HEK293 (cell line): Measurements from ENCODE around the gene FOXJ2.
"Not testable (repeated sequence)": the region's sequence is repeated elsewhere in the genome, so short reads cannot be mapped to it uniquely, and the experiment has no call there.

Experiments
- CTCF ChIA-PET: fragments of 350-600 bp; formaldehyde crosslinking; extraction: SDS; loops from one replicate; lab custom pipeline; 2021; ENCODE audit warnings: antibody characterized with exemption; lab: Yijun Ruan, JAX
- POLR2A ChIA-PET: fragments of 300-600 bp; formaldehyde crosslinking; extraction: SDS; loops from one replicate; lab custom pipeline; 2020; ENCODE audit warnings: antibody characterized with exemption, inconsistent platforms; lab: Yijun Ruan, JAX
- H3K27ac ChIP-seq: fragments of 200-500 bp; sonication (Bioruptor generic); 2 replicates; pipeline ENCODE4 v1.5.1; 2014; ENCODE audit warnings: low read depth, low read length, control low read depth, inconsistent platforms; ENCODE audit errors: extremely low read depth
- H3K36me3 ChIP-seq, 2 experiments: fragments of 200-500 bp in 1 of 2; sonication (Bioruptor generic) in 1 of 2; 1 replicate in 1 of 2; 2 replicates in 1 of 2; pipeline ENCODE4 v1.5.1; 2014 to 2017; ENCODE audit warnings: inconsistent platforms in 2 of 2, low read length in 2 of 2; ENCODE audit not compliant: control insufficient read depth in 2 of 2, insufficient read depth in 1 of 2
- H3K4me1 ChIP-seq: fragments of 200-500 bp; sonication (Bioruptor generic); 2 replicates; pipeline ENCODE4 v1.5.1; 2014; ENCODE audit warnings: mild to moderate bottlenecking, low read length, inconsistent platforms; ENCODE audit not compliant: control insufficient read depth, insufficient read depth
- H3K4me3 ChIP-seq: 2 replicates; pipeline ENCODE4 v1.5.1; 2011; ENCODE audit warnings: low read depth, mild to moderate bottlenecking, control low read depth, low read length, moderate library complexity
- H3K9me3 ChIP-seq: fragments of 200-500 bp; sonication (Bioruptor generic); 2 replicates; pipeline ENCODE4 v1.5.1; 2014; ENCODE audit warnings: low read depth, low read length, inconsistent platforms; ENCODE audit not compliant: control insufficient read depth, insufficient read depth
- FEZF1 ChIP-seq: fragments of 450-650 bp; formaldehyde crosslinking; IDR thresholded peaks from 2 replicates; pipeline ENCODE4 v1.5.1; 2016; ENCODE audit warnings: missing biosample characterization, missing genetic modification characterization
- REPIN1 ChIP-seq: fragments of 450-650 bp; formaldehyde crosslinking; IDR thresholded peaks from 2 replicates; pipeline ENCODE4 v1.5.1; 2017; ENCODE audit warnings: missing biosample characterization, missing genetic modification characterization, low read depth
- SP7 ChIP-seq: fragments of 450-650 bp; formaldehyde crosslinking; IDR thresholded peaks from 2 replicates; pipeline ENCODE4 v1.5.1; 2016; ENCODE audit warnings: missing biosample characterization, missing genetic modification characterization
- ZBTB1 ChIP-seq: fragments of 450-650 bp; formaldehyde crosslinking; IDR thresholded peaks from 2 replicates; pipeline ENCODE4 v1.5.1; 2016; ENCODE audit warnings: missing biosample characterization, missing genetic modification characterization
- ZNF155 ChIP-seq: fragments of 450-650 bp; formaldehyde crosslinking; IDR thresholded peaks from 2 replicates; pipeline ENCODE4 v1.5.1; 2016; ENCODE audit warnings: missing biosample characterization, missing genetic modification characterization
- ZNF223 ChIP-seq: fragments of 450-650 bp; formaldehyde crosslinking; IDR thresholded peaks from 2 replicates; pipeline ENCODE4 v1.5.1; 2016; ENCODE audit warnings: missing biosample characterization, missing genetic modification characterization
- ZNF274 ChIP-seq, 2 experiments: fragments of 200-500 bp in 1 of 2; fragments of 450-650 bp in 1 of 2; sonication (Bioruptor generic) in 1 of 2; formaldehyde crosslinking in 1 of 2; IDR thresholded peaks; 2 replicates each; pipeline versions ENCODE4 v1.5.1 to v1.6.1; 2014 to 2016; ENCODE audit warnings: borderline replicate concordance in 1 of 2, inconsistent platforms in 1 of 2, low read length in 1 of 2, missing biosample characterization in 1 of 2, missing genetic modification characterization in 1 of 2
- ZNF335 ChIP-seq: fragments of 450-650 bp; formaldehyde crosslinking; conservative IDR thresholded peaks from 2 replicates; pipeline ENCODE4 v1.5.1; 2016; ENCODE audit warnings: missing biosample characterization, missing genetic modification characterization
- ZNF555 ChIP-seq: fragments of 450-650 bp; formaldehyde crosslinking; conservative IDR thresholded peaks from 2 replicates; pipeline ENCODE4 v1.5.1; 2017; ENCODE audit warnings: missing biosample characterization, mild to moderate bottlenecking, missing genetic modification characterization, inconsistent platforms
- ZNF621 ChIP-seq: fragments of 450-650 bp; formaldehyde crosslinking; IDR thresholded peaks from 2 replicates; pipeline ENCODE4 v1.5.1; 2017; ENCODE audit warnings: missing biosample characterization, missing genetic modification characterization
- ZNF768 ChIP-seq: fragments of 450-650 bp; formaldehyde crosslinking; IDR thresholded peaks from 2 replicates; pipeline ENCODE4 v1.5.1; 2018; ENCODE audit warnings: missing biosample characterization, mild to moderate bottlenecking, missing genetic modification characterization
- ZNF776 ChIP-seq: fragments of 450-650 bp; formaldehyde crosslinking; IDR thresholded peaks from 2 replicates; pipeline ENCODE4 v1.5.0; 2017; ENCODE audit warnings: missing biosample characterization, missing genetic modification characterization, borderline replicate concordance
- ZNF777 ChIP-seq: fragments of 450-650 bp; formaldehyde crosslinking; IDR thresholded peaks from 2 replicates; pipeline ENCODE4 v1.5.1; 2017; ENCODE audit warnings: missing biosample characterization, missing genetic modification characterization, borderline replicate concordance
- ZNF792 ChIP-seq: fragments of 450-650 bp; formaldehyde crosslinking; IDR thresholded peaks from 2 replicates; pipeline ENCODE4 v1.5.1; 2016; ENCODE audit warnings: missing biosample characterization, missing genetic modification characterization
- ZNF837 ChIP-seq: fragments of 450-650 bp; formaldehyde crosslinking; IDR thresholded peaks from 2 replicates; pipeline ENCODE4 v1.5.1; 2016; ENCODE audit warnings: missing biosample characterization, missing genetic modification characterization
- TF ChIP-seq, protein P1 (sequence below): fragments of 450-650 bp; IDR thresholded peaks from 2 replicates; pipeline ENCODE4 v1.5.1; 2018; ENCODE audit warnings: missing biosample characterization, mild to moderate bottlenecking, missing genetic modification characterization
- TF ChIP-seq, protein P2 (sequence below): fragments of 450-650 bp; formaldehyde crosslinking; IDR thresholded peaks from 2 replicates; pipeline ENCODE4 v1.5.1; 2016; ENCODE audit warnings: missing biosample characterization, missing genetic modification characterization
- TF ChIP-seq, protein P3 (sequence below): fragments of 450-650 bp; formaldehyde crosslinking; IDR thresholded peaks from 2 replicates; pipeline ENCODE4 v1.5.1; 2016; ENCODE audit warnings: missing biosample characterization, missing genetic modification characterization
- TF ChIP-seq, protein P4 (sequence below): fragments of 450-650 bp; formaldehyde crosslinking; IDR thresholded peaks from 2 replicates; pipeline ENCODE4 v1.5.1; 2017; ENCODE audit warnings: missing biosample characterization, missing genetic modification characterization

The FOXJ2 gene

DNA sequence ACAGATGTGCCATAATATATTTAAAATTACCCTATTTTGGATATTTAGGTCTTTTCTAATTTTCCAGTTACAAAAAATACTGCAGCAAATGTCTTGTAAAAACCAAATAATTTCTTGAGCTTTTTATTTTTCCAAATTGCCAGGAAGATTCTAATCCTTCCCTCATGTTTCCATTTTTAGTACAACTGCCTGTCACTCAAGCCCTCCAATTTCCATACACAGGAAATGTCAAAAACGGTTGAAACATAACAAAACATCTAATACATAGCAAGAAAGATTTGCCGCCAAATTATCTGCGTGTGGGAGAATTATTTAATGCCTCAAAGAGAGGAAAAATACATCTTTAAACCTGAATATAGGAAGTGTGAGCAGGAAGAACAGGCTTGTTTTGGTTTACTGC, 2.3 kb upstream of the FOXJ2 start (continued):
- TF ChIP-seq, protein P1, sequence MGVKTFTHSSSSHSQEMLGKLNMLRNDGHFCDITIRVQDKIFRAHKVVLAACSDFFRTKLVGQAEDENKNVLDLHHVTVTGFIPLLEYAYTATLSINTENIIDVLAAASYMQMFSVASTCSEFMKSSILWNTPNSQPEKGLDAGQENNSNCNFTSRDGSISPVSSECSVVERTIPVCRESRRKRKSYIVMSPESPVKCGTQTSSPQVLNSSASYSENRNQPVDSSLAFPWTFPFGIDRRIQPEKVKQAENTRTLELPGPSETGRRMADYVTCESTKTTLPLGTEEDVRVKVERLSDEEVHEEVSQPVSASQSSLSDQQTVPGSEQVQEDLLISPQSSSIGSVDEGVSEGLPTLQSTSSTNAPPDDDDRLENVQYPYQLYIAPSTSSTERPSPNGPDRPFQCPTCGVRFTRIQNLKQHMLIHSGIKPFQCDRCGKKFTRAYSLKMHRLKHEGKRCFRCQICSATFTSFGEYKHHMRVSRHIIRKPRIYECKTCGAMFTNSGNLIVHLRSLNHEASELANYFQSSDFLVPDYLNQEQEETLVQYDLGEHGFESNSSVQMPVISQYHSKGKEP (tag by site-specific recombination): no peak

DNA sequence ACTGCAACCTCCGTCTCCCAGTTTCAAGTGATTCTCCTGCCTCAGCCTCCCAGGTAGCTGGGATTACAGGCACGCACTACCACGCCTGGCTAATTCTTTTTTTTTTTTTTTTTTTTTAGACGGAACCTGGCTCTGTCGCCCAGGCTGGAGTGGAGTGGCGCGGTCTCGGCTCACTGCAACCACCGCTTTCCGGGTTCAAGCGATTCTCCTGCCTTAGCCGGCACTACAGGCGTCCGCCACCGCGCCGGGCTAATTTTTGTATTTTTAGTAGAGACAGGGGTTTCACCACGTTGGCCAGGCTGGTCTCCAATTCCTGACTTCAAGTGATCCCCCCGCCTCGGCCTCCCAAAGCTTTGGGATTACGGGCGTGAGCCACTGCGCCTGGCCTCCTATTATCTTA, 1.5 kb upstream of the FOXJ2 start:
- H3K27ac ChIP-seq, H3K9me3 ChIP-seq, H3K4me3 ChIP-seq, H3K4me1 ChIP-seq, CTCF ChIA-PET, H3K36me3 ChIP-seq, POLR2A ChIA-PET: not testable (repeated sequence)

DNA sequence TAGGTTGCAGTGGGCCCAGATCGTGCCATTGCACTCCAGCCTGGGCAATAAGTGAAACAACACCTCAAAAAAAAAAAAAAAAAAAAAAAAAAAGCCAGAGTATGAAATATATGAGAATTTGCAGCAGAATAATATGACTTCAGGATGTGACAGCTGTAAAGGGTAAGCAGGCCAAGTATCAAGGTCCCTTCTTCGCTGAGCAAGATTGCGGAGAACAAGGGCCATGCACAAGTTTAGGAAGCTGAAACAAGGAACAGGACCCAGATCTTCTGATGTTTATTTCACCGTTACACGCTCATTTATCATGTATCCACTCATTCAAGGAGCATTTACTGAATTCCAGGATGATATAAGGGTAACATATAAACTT, 659 bp upstream of the FOXJ2 start:
- H3K36me3 ChIP-seq: no peaks in the 10 kb centered on the region; a peak in 1 of 3 replicates
- no peaks in the 10 kb centered on the region for H3K9me3 ChIP-seq
- peak overlapping the region; percentile 95 for H3K4me3 ChIP-seq
- ChIA-PET CTCF (interaction anchor here (0.6 kb wide), 1 partner anchor 166 kb away, joined by 3 read pairs; no protein-coding TSS in a partner anchor), POLR2A (no interaction called here)
- TF ChIP-seq ZNF837 (tag by site-specific recombination): no peak
- TF ChIP-seq ZNF776 (tag by site-specific recombination): no peak
- no peak for TF ChIP-seq ZNF274 (IDR thresholded peaks at IDR 0.05; ENCODE audit: low read length)
- TF ChIP-seq ZNF274 (tag by site-specific recombination; IDR thresholded peaks at IDR 0.05; ENCODE audit: borderline replicate concordance): no peak
- TF ChIP-seq, protein P2, sequence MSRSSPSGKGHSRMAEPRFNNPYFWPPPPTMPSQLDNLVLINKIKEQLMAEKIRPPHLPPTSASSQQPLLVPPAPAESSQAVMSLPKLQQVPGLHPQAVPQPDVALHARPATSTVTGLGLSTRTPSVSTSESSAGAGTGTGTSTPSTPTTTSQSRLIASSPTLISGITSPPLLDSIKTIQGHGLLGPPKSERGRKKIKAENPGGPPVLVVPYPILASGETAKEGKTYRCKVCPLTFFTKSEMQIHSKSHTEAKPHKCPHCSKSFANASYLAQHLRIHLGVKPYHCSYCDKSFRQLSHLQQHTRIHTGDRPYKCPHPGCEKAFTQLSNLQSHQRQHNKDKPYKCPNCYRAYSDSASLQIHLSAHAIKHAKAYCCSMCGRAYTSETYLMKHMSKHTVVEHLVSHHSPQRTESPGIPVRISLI (tag by site-specific recombination): peak; percentile 75; the same call in 1 of the 2 replicates
- no peak for TF ChIP-seq SP7 (tag by site-specific recombination)
- no peak for TF ChIP-seq ZNF621 (tag by site-specific recombination)
- no peak for TF ChIP-seq ZNF792
- no peak for TF ChIP-seq ZNF768 (tag by site-specific recombination)
- no peak for TF ChIP-seq ZNF777 (tag by site-specific recombination)
- no peak for TF ChIP-seq FEZF1 (tag by site-specific recombination)
- TF ChIP-seq, protein P3, sequence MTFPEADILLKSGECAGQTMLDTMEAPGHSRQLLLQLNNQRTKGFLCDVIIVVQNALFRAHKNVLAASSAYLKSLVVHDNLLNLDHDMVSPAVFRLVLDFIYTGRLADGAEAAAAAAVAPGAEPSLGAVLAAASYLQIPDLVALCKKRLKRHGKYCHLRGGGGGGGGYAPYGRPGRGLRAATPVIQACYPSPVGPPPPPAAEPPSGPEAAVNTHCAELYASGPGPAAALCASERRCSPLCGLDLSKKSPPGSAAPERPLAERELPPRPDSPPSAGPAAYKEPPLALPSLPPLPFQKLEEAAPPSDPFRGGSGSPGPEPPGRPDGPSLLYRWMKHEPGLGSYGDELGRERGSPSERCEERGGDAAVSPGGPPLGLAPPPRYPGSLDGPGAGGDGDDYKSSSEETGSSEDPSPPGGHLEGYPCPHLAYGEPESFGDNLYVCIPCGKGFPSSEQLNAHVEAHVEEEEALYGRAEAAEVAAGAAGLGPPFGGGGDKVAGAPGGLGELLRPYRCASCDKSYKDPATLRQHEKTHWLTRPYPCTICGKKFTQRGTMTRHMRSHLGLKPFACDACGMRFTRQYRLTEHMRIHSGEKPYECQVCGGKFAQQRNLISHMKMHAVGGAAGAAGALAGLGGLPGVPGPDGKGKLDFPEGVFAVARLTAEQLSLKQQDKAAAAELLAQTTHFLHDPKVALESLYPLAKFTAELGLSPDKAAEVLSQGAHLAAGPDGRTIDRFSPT: no peak
- TF ChIP-seq ZBTB1 (tag by site-specific recombination): no peak
- TF ChIP-seq ZNF155 (tag by site-specific recombination): no peak
- TF ChIP-seq ZNF335: peak; percentile 46
- TF ChIP-seq, protein P4, sequence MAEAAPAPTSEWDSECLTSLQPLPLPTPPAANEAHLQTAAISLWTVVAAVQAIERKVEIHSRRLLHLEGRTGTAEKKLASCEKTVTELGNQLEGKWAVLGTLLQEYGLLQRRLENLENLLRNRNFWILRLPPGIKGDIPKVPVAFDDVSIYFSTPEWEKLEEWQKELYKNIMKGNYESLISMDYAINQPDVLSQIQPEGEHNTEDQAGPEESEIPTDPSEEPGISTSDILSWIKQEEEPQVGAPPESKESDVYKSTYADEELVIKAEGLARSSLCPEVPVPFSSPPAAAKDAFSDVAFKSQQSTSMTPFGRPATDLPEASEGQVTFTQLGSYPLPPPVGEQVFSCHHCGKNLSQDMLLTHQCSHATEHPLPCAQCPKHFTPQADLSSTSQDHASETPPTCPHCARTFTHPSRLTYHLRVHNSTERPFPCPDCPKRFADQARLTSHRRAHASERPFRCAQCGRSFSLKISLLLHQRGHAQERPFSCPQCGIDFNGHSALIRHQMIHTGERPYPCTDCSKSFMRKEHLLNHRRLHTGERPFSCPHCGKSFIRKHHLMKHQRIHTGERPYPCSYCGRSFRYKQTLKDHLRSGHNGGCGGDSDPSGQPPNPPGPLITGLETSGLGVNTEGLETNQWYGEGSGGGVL (tag by site-specific recombination): no peak
- no peak for TF ChIP-seq REPIN1 (tag by site-specific recombination)
- no peak for TF ChIP-seq ZNF555 (tag by site-specific recombination)
- TF ChIP-seq ZNF223 (tag by site-specific recombination): no peak
- H3K27ac ChIP-seq: peak overlapping the region; percentile 34; the same call in 1 of the 2 replicates
- H3K4me1 ChIP-seq: no peaks in the 10 kb centered on the region; the same call in none of the 2 replicates
